SK-N-SH (cell line): ENCODE measurements around the gene SNX27. TPM values are rescaled to one million over a fixed set of nuclear protein-coding genes. Genes with fewer than 3 reads are reported as not detected.
A peak's percentile ranks its signal among the peaks of the same experiment; 100 is the strongest.

Source experiments
- CTCF ChIA-PET: fragments of 300-600, 350-600 bp; formaldehyde crosslinking; extraction: SDS; loops from one replicate; lab custom pipeline; 2021; lab: Yijun Ruan, JAX
- POLR2A ChIA-PET: fragments of 350-600 bp; sonication (Branson Sonifier 250); formaldehyde crosslinking; extraction: SDS; loops from one replicate; lab custom pipeline; 2020; ENCODE audit warnings: antibody characterized with exemption, inconsistent platforms; lab: Yijun Ruan, JAX
- DNase-seq: peaks from one replicate; pipeline ENCODE4 v3.0.0; 2012
- H2AFZ ChIP-seq: fragments of 200-600 bp; sonication (generic); 2 replicates; pipeline ENCODE4 v1.8.1; 2016; ENCODE audit warnings: antibody characterized with exemption, mild to moderate bottlenecking, low read depth
- H3F3A ChIP-seq: fragments of 200-600 bp; sonication (generic); replicated peaks from 2 replicates; pipeline ENCODE3; 2016; ENCODE audit warnings: antibody characterized with exemption, mild to moderate bottlenecking; ENCODE audit not compliant: insufficient read depth
- H3K27ac ChIP-seq, 2 experiments: fragments of 200-500 bp in 1 of 2; fragments of 200-600 bp in 1 of 2; sonication (Bioruptor generic) in 1 of 2; sonication (generic), shearing (Covaris generic) in 1 of 2; 2 replicates each; pipeline versions ENCODE4 v1.5.1 to v1.6.1; 2014 to 2016; ENCODE audit warnings: low read depth in 2 of 2, inconsistent platforms in 1 of 2, low read length in 1 of 2, mild to moderate bottlenecking in 1 of 2, mixed read lengths in 1 of 2
- H3K27me3 ChIP-seq: fragments of 200-600 bp; sonication (generic), shearing (Covaris generic); 2 replicates; pipeline ENCODE4 v1.6.1; 2016; ENCODE audit warnings: mixed run types; ENCODE audit not compliant: insufficient read depth
- H3K36me3 ChIP-seq, 2 experiments: fragments of 200-500 bp in 1 of 2; fragments of 200-600 bp in 1 of 2; sonication (Bioruptor generic) in 1 of 2; sonication (generic) in 1 of 2; replicated peaks in 1 of 2; 2 replicates each; pipeline versions ENCODE3 to v1.5.1; 2014 to 2016; ENCODE audit warnings: low read length in 1 of 2, mild to moderate bottlenecking in 1 of 2; ENCODE audit not compliant: insufficient read depth in 2 of 2, control insufficient read depth in 1 of 2
- H3K4me1 ChIP-seq, 2 experiments: fragments of 200-500 bp in 1 of 2; fragments of 200-600 bp in 1 of 2; sonication (Bioruptor generic) in 1 of 2; sonication (generic), shearing (Covaris generic) in 1 of 2; 2 replicates each; pipeline versions ENCODE4 v1.5.1 to v1.6.1; 2014 to 2016; ENCODE audit warnings: low read depth in 1 of 2, low read length in 1 of 2, mixed run types in 1 of 2; ENCODE audit not compliant: insufficient read depth in 2 of 2, control insufficient read depth in 1 of 2
- H3K4me2 ChIP-seq: fragments of 200-600 bp; sonication (generic), shearing (Covaris generic); 2 replicates; pipeline ENCODE4 v1.6.1; 2017; ENCODE audit warnings: mixed run types
- H3K4me3 ChIP-seq, 2 experiments: fragments of 200-500 bp in 1 of 2; fragments of 200-600 bp in 1 of 2; sonication (Bioruptor generic) in 1 of 2; sonication (generic), shearing (Covaris generic) in 1 of 2; 2 replicates each; pipeline versions ENCODE4 v1.5.1 to v1.8.1; 2014 to 2016; ENCODE audit warnings: low read depth in 2 of 2, inconsistent platforms in 1 of 2, low read length in 1 of 2, mild to moderate bottlenecking in 1 of 2, mixed read lengths in 1 of 2, moderate library complexity in 1 of 2
- H3K79me2 ChIP-seq: fragments of 200-600 bp; sonication (generic); 2 replicates; pipeline ENCODE4 v1.8.1; 2017; ENCODE audit warnings: mild to moderate bottlenecking; ENCODE audit not compliant: insufficient read depth
- H3K9ac ChIP-seq: fragments of 200-600 bp; sonication (generic); 2 replicates; pipeline ENCODE4 v1.6.1; 2017; ENCODE audit warnings: mixed run types
- H3K9me2 ChIP-seq: fragments of 200-600 bp; sonication (generic); 2 replicates; pipeline ENCODE4 v1.6.1; 2017; ENCODE audit warnings: mixed run types
- H3K9me3 ChIP-seq: fragments of 200-600 bp; sonication (generic); 2 replicates; pipeline ENCODE4 v1.6.1; 2017; ENCODE audit warnings: mixed run types, mild to moderate bottlenecking, moderate library complexity
- H4K20me1 ChIP-seq: fragments of 200-600 bp; sonication (generic); 2 replicates; pipeline ENCODE4 v1.6.1; 2017; ENCODE audit warnings: mild to moderate bottlenecking, mixed run types; ENCODE audit not compliant: insufficient read depth
- ELF1 ChIP-seq: IDR thresholded peaks from 2 replicates; pipeline ENCODE4 v1.4.0; 2012
- FOSL2 ChIP-seq: IDR thresholded peaks from 2 replicates; pipeline ENCODE4 v1.4.0; 2012; ENCODE audit warnings: low read depth, mild to moderate bottlenecking, moderate library complexity, borderline replicate concordance
- FOXJ3 ChIP-seq: sonication (generic); formaldehyde crosslinking; IDR thresholded peaks from 2 replicates; pipeline ENCODE4 v1.5.1; 2020; ENCODE audit warnings: mild to moderate bottlenecking, missing genetic modification reagents
- GATA2 ChIP-seq: sonication (generic); formaldehyde crosslinking; IDR thresholded peaks from 2 replicates; pipeline ENCODE4 v1.5.0; 2020; ENCODE audit warnings: mild to moderate bottlenecking, missing genetic modification reagents
- JUND ChIP-seq: IDR thresholded peaks from 2 replicates; pipeline ENCODE4 v1.4.0; 2012
- MEF2A ChIP-seq: IDR thresholded peaks from 2 replicates; pipeline ENCODE4 v1.4.0; 2012; ENCODE audit warnings: low read depth, borderline replicate concordance
- MXI1 ChIP-seq: IDR thresholded peaks from 2 replicates; pipeline ENCODE4 v1.6.1; 2012; ENCODE audit warnings: mild to moderate bottlenecking, low read depth, low read length, improper control_type of control experiment
- RAD21 ChIP-seq: IDR thresholded peaks from 2 replicates; pipeline ENCODE4 v1.6.1; 2012; ENCODE audit warnings: mild to moderate bottlenecking, low read length
- RFX5 ChIP-seq: IDR thresholded peaks from 2 replicates; pipeline ENCODE4 v1.6.1; 2012; ENCODE audit warnings: mild to moderate bottlenecking, improper control_type of control experiment, low read length
- RXRA ChIP-seq: IDR thresholded peaks from 2 replicates; pipeline ENCODE4 v1.4.0; 2012; ENCODE audit warnings: low read depth, mild to moderate bottlenecking, borderline replicate concordance
- SMC3 ChIP-seq: IDR thresholded peaks from 2 replicates; pipeline ENCODE4 v1.6.1; 2012; ENCODE audit warnings: low read depth, low read length, improper control_type of control experiment
- TCF12 ChIP-seq: IDR thresholded peaks from 2 replicates; pipeline ENCODE4 v1.4.0; 2012
- TEAD4 ChIP-seq: IDR thresholded peaks from 2 replicates; pipeline ENCODE4 v1.4.0; 2012; ENCODE audit warnings: mild to moderate bottlenecking, borderline replicate concordance; ENCODE audit not compliant: insufficient read depth
- WGBS: methylation state at CpG from one replicate; pipeline ENCODE4 v1.1.6; 2017; ENCODE audit warnings: low lambda C conversion rate; 5-methylcytosine and 5-hydroxymethylcytosine counted together
- polyA plus RNA-seq, 3 experiments: library from polyadenylated mRNA; depleted of rRNA; stranded (reverse); fragments of >200 nt; gene quantifications; 2 replicates each; pipeline ENCODE4 v1.2.3, GENCODE V29; 2012
- TF ChIP-seq, protein P1 (sequence below): IDR thresholded peaks from 2 replicates; pipeline ENCODE4 v1.6.1; 2012; ENCODE audit warnings: mild to moderate bottlenecking, low read depth, low read length, moderate library complexity
- TF ChIP-seq, protein P2 (sequence below): fragments of 150-350 bp; IDR thresholded peaks from 2 replicates; pipeline ENCODE4 v1.6.1; 2017; ENCODE audit warnings: antibody characterized with exemption, low read length, low read depth, borderline replicate concordance
- TF ChIP-seq, protein P3 (sequence below): IDR thresholded peaks from 2 replicates; pipeline ENCODE4 v1.4.0; 2012; ENCODE audit warnings: low read depth
- TF ChIP-seq, protein P4 (sequence below): fragments of 200-600 bp; sonication (generic); IDR thresholded peaks from 2 replicates; pipeline ENCODE4 v1.6.1; 2017; ENCODE audit warnings: antibody characterized with exemption, mild to moderate bottlenecking, moderate library complexity
- TF ChIP-seq, protein P5 (sequence below): IDR thresholded peaks from 2 replicates; pipeline ENCODE4; 2012
- TF ChIP-seq, protein P6 (sequence below): fragments of 150-350 bp; IDR thresholded peaks from 2 replicates; pipeline ENCODE4 v1.6.1; 2016; ENCODE audit warnings: mild to moderate bottlenecking, low read depth, low read length
- TF ChIP-seq, protein P7 (sequence below): IDR thresholded peaks from 2 replicates; pipeline ENCODE4 v1.4.0; 2012; ENCODE audit warnings: low read depth, borderline replicate concordance
- TF ChIP-seq, protein P8 (sequence below): IDR thresholded peaks from 2 replicates; pipeline ENCODE4 v1.4.0; 2012; ENCODE audit warnings: low read depth, borderline replicate concordance

Gene SNX27
- polyA plus RNA-seq, 1 of the 3 experiments (the other 2 are of a cell fraction), result 10.8 TPM

DNA sequence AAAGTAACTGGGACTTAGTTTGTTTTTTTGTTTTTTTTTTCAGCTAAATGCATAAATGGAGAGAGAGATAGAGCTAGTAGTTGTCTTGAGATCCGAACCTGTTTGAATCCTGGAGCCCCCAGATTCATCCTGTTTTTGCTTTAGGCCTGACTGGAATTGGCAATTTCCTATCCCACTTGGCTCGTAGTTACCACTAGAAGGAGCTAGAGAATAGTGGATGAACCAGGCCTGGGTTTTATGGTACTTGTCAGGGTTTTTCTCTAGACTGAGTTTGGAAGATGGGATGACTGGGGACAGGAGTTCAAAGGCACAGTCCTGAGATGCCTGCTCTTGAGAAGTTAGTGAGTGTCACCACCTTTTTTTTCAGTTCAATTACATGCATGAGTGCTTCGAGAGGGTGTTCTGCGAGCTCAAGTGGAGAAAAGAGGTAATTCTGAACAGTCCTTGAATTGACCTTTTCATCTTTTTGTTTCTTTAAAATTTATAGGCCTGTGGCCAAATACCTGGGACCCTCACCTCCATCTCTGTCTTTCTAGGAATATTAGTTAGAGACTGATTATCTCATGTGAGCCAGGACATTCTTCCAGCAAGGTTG is 81.3 kb downstream of the SNX27 start:
- POLR2A ChIA-PET, result interaction anchor here (0.6 kb wide), 1 partner anchor 14 kb away, joined by 3 read pairs; no protein-coding TSS in a partner anchor

More for the DNA sequence above, 81.3 kb downstream of the SNX27 start:
- Histone ChIP-seq H3K36me3 (peaks cover 33 to 36% of the 10 kb centered on the region in 2 experiments), H3K4me1 (no peaks in the 10 kb centered on the region), H3K27ac (no peak overlapping the region), H3K4me2 (no peak overlapping the region), H3K4me3 (no peak overlapping the region; a peak in 1 of 4 replicates), H2AFZ (no peak overlapping the region), H3K9ac (no peak overlapping the region), H3K27me3 (no peaks in the 10 kb centered on the region), H3F3A (no peaks in the 10 kb centered on the region), H3K9me3 (no peaks in the 10 kb centered on the region), H3K79me2 (no peaks in the 10 kb centered on the region), H3K9me2 (no peaks in the 10 kb centered on the region), H4K20me1 (no peaks in the 10 kb centered on the region)
- 80% methylated on average over 4 of the region's 4 CpGs for WGBS
- TF ChIP-seq, protein P1, sequence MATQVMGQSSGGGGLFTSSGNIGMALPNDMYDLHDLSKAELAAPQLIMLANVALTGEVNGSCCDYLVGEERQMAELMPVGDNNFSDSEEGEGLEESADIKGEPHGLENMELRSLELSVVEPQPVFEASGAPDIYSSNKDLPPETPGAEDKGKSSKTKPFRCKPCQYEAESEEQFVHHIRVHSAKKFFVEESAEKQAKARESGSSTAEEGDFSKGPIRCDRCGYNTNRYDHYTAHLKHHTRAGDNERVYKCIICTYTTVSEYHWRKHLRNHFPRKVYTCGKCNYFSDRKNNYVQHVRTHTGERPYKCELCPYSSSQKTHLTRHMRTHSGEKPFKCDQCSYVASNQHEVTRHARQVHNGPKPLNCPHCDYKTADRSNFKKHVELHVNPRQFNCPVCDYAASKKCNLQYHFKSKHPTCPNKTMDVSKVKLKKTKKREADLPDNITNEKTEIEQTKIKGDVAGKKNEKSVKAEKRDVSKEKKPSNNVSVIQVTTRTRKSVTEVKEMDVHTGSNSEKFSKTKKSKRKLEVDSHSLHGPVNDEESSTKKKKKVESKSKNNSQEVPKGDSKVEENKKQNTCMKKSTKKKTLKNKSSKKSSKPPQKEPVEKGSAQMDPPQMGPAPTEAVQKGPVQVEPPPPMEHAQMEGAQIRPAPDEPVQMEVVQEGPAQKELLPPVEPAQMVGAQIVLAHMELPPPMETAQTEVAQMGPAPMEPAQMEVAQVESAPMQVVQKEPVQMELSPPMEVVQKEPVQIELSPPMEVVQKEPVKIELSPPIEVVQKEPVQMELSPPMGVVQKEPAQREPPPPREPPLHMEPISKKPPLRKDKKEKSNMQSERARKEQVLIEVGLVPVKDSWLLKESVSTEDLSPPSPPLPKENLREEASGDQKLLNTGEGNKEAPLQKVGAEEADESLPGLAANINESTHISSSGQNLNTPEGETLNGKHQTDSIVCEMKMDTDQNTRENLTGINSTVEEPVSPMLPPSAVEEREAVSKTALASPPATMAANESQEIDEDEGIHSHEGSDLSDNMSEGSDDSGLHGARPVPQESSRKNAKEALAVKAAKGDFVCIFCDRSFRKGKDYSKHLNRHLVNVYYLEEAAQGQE, result no peak
- TF ChIP-seq MEF2A (no peak), TCF12 (no peak), RXRA (no peak), JUND (no peak), ELF1 (no peak), MXI1 (no peak), FOXJ3 (CRISPR knock-in tag) (no peak), RAD21 (peak; percentile 89), GATA2 (CRISPR knock-in tag) (no peak), RFX5 (no peak), SMC3 (peak; percentile 88), TEAD4 (no peak), FOSL2 (no peak)
- TF ChIP-seq, protein P2, sequence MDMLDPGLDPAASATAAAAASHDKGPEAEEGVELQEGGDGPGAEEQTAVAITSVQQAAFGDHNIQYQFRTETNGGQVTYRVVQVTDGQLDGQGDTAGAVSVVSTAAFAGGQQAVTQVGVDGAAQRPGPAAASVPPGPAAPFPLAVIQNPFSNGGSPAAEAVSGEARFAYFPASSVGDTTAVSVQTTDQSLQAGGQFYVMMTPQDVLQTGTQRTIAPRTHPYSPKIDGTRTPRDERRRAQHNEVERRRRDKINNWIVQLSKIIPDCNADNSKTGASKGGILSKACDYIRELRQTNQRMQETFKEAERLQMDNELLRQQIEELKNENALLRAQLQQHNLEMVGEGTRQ, result no peak
- TF ChIP-seq, protein P3, sequence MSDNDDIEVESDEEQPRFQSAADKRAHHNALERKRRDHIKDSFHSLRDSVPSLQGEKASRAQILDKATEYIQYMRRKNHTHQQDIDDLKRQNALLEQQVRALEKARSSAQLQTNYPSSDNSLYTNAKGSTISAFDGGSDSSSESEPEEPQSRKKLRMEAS, result no peak
- TF ChIP-seq, protein P4, sequence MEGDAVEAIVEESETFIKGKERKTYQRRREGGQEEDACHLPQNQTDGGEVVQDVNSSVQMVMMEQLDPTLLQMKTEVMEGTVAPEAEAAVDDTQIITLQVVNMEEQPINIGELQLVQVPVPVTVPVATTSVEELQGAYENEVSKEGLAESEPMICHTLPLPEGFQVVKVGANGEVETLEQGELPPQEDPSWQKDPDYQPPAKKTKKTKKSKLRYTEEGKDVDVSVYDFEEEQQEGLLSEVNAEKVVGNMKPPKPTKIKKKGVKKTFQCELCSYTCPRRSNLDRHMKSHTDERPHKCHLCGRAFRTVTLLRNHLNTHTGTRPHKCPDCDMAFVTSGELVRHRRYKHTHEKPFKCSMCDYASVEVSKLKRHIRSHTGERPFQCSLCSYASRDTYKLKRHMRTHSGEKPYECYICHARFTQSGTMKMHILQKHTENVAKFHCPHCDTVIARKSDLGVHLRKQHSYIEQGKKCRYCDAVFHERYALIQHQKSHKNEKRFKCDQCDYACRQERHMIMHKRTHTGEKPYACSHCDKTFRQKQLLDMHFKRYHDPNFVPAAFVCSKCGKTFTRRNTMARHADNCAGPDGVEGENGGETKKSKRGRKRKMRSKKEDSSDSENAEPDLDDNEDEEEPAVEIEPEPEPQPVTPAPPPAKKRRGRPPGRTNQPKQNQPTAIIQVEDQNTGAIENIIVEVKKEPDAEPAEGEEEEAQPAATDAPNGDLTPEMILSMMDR, result peak; percentile 73
- TF ChIP-seq, protein P5, sequence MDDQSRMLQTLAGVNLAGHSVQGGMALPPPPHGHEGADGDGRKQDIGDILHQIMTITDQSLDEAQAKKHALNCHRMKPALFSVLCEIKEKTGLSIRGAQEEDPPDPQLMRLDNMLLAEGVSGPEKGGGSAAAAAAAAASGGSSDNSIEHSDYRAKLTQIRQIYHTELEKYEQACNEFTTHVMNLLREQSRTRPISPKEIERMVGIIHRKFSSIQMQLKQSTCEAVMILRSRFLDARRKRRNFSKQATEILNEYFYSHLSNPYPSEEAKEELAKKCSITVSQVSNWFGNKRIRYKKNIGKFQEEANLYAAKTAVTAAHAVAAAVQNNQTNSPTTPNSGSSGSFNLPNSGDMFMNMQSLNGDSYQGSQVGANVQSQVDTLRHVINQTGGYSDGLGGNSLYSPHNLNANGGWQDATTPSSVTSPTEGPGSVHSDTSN, result no peak
- TF ChIP-seq, protein P6, sequence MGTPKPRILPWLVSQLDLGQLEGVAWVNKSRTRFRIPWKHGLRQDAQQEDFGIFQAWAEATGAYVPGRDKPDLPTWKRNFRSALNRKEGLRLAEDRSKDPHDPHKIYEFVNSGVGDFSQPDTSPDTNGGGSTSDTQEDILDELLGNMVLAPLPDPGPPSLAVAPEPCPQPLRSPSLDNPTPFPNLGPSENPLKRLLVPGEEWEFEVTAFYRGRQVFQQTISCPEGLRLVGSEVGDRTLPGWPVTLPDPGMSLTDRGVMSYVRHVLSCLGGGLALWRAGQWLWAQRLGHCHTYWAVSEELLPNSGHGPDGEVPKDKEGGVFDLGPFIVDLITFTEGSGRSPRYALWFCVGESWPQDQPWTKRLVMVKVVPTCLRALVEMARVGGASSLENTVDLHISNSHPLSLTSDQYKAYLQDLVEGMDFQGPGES, result no peak
- TF ChIP-seq, protein P7, sequence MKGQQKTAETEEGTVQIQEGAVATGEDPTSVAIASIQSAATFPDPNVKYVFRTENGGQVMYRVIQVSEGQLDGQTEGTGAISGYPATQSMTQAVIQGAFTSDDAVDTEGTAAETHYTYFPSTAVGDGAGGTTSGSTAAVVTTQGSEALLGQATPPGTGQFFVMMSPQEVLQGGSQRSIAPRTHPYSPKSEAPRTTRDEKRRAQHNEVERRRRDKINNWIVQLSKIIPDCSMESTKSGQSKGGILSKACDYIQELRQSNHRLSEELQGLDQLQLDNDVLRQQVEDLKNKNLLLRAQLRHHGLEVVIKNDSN, result no peak
- TF ChIP-seq, protein P8, sequence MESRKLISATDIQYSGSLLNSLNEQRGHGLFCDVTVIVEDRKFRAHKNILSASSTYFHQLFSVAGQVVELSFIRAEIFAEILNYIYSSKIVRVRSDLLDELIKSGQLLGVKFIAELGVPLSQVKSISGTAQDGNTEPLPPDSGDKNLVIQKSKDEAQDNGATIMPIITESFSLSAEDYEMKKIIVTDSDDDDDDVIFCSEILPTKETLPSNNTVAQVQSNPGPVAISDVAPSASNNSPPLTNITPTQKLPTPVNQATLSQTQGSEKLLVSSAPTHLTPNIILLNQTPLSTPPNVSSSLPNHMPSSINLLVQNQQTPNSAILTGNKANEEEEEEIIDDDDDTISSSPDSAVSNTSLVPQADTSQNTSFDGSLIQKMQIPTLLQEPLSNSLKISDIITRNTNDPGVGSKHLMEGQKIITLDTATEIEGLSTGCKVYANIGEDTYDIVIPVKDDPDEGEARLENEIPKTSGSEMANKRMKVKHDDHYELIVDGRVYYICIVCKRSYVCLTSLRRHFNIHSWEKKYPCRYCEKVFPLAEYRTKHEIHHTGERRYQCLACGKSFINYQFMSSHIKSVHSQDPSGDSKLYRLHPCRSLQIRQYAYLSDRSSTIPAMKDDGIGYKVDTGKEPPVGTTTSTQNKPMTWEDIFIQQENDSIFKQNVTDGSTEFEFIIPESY, result no peak
- CTCF ChIA-PET, result interaction anchor here (0.6 to 6.5 kb wide), 32 partner anchors 9 to 158 kb away, joined by 3 to 58 read pairs (median 5); partner anchors contain the start of genes CELF3, MRPL9, RIIAD1 and SNX27
- peak; percentile 72 for DNase-seq
